Vagina (tissue), 2 donors: ENCODE data around the gene CCDC177.

Source experiments
- CTCF ChIP-seq, 3 experiments: fragments of 450-650 bp in 2 of 3; fragments of 200-600 bp in 1 of 3; sonication (generic) in 1 of 3; IDR thresholded peaks; one replicate each; pipeline ENCODE4 v1.5.1; 2017 to 2019; ENCODE audit warnings: antibody characterized with exemption in 3 of 3, mild to moderate bottlenecking in 2 of 3, moderate library complexity in 2 of 3
- POLR2A ChIP-seq, 2 donors: fragments of 450-650 bp; IDR thresholded peaks; one replicate each; pipeline ENCODE4 v1.6.1; 2017; ENCODE audit warnings: antibody characterized with exemption in 2 of 2, mild to moderate bottlenecking in 2 of 2, moderate library complexity in 2 of 2

DNA sequence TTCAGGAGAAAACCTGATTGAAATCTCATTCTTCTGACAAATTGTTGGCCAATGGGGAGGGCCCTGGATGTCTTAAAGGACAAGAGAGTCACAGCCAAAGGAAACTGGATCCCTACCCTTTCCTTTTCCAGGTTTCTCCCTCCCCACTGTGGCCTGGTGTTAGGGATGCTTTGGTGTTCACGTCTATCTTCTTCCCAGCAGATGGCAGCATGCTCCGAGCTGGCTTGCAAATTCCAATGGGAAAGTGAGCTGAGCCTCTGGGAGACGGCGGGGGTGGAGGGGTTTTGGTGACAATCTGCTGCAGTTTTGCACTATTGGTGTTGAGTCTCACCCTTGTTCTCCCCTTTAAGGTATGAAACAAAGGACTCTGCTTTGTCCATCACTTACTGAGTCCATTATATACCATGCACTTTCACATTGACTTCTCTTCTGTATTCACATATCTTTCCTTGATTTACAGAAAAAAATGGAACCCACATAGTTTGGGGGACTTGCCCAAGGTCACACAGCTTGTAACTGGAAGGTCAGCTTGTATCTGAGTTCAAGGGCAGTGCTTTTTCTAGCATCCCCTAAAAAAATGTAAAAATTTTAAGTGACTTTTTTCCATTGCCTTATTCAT, 39.3 kb downstream of the CCDC177 start:
- TF ChIP-seq POLR2A (IDR thresholded peaks at IDR 0.05) (no peak), CTCF (IDR thresholded peaks at IDR 0.05) (peak in 2 of 3 experiments; percentile 31 to 53)
